Vagina (tissue), 2 donors: ENCODE measurements around the gene KCNH1.

Experiments
- POLR2A ChIP-seq, 2 donors: fragments of 450-650 bp; IDR thresholded peaks; one replicate each; pipeline ENCODE4 v1.6.1; 2017; ENCODE audit warnings: antibody characterized with exemption in 2 of 2, mild to moderate bottlenecking in 2 of 2, moderate library complexity in 2 of 2
- TF ChIP-seq, protein P1 (sequence below), 3 experiments: fragments of 450-650 bp in 2 of 3; fragments of 200-600 bp in 1 of 3; sonication (generic) in 1 of 3; IDR thresholded peaks; one replicate each; pipeline ENCODE4 v1.5.1; 2017 to 2019; ENCODE audit warnings: antibody characterized with exemption in 3 of 3, mild to moderate bottlenecking in 2 of 3, moderate library complexity in 2 of 3

DNA sequence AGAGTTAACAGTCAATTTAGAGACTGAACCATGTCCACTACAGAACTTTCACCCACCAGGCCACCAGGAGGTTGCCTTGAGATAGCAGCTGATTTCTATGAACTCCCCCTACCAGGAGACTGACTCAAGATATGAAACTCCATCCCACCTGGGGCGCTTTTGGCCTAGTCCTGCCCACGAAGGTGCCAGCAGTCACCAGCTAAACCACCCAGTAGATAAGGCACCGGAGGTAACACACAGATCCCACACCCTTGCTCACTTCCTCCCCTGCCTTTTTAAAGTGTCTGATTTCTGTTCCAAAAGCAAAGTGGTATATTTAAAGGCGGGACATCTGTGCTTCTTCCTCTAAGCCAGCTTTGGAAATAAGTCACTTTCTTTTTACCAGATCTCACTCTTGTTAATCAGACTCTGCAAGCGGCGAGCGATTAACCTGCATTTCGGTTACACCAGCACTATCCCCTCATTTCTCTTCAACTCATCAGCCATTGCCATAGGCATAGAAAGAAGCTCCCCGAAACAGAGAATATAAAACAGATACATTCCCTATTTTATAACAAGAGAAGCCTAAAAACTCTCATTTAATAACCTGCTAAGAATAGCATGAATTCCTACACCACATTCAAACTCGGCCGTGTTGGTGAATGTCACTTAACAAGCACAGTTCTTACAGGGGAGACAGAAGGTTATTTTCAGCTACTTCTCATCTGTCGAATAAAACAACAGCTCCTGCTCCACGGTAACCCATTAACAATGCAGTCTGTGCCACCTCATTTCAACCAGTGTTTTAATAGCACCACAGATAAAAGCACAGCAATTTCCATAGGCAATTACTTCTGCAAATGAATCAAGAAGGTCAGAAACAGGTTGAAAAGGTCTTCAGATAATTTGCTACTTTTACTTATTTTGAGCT, 318.1 kb downstream of the KCNH1 start:
- TF ChIP-seq, protein P1, sequence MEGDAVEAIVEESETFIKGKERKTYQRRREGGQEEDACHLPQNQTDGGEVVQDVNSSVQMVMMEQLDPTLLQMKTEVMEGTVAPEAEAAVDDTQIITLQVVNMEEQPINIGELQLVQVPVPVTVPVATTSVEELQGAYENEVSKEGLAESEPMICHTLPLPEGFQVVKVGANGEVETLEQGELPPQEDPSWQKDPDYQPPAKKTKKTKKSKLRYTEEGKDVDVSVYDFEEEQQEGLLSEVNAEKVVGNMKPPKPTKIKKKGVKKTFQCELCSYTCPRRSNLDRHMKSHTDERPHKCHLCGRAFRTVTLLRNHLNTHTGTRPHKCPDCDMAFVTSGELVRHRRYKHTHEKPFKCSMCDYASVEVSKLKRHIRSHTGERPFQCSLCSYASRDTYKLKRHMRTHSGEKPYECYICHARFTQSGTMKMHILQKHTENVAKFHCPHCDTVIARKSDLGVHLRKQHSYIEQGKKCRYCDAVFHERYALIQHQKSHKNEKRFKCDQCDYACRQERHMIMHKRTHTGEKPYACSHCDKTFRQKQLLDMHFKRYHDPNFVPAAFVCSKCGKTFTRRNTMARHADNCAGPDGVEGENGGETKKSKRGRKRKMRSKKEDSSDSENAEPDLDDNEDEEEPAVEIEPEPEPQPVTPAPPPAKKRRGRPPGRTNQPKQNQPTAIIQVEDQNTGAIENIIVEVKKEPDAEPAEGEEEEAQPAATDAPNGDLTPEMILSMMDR (IDR thresholded peaks at IDR 0.05), result no peak
- TF ChIP-seq POLR2A (IDR thresholded peaks at IDR 0.05), result no peak
